Keratinocyte (primary cell): ENCODE results near the gene TENM4. TPM values are rescaled to one million over a fixed set of nuclear protein-coding genes. Genes with fewer than 3 reads are reported as not detected.

Experiments
- DNase-seq: peaks from one replicate; pipeline ENCODE4 v3.0.0-alpha.2; 2011; ENCODE audit warnings: low read depth, missing footprints, low spot score
- FAIRE-seq: peaks from 2 replicates; lab custom pipeline; 2011; peaks lifted over from hg19 to GRCh38; lab: Jason Lieb, UNC
- H2AFZ ChIP-seq: 2 replicates; pipeline ENCODE4 v1.6.0; 2012; ENCODE audit warnings: low read length, control low read depth, inconsistent platforms; ENCODE audit not compliant: control insufficient read depth
- H3K27ac ChIP-seq: 2 replicates; pipeline ENCODE4 v1.5.1; 2011; ENCODE audit warnings: low read length; ENCODE audit not compliant: control insufficient read depth, insufficient read depth
- H3K27me3 ChIP-seq: 3 replicates; pipeline ENCODE4 v1.6.0; 2011; ENCODE audit warnings: low read length; ENCODE audit not compliant: control insufficient read depth, insufficient read depth; ENCODE audit errors: extremely low read depth
- H3K36me3 ChIP-seq, 2 experiments: 2 replicates in 1 of 2; 3 replicates in 1 of 2; pipeline ENCODE4 v1.5.1; 2011; ENCODE audit warnings: low read length in 2 of 2, mild to moderate bottlenecking in 1 of 2; ENCODE audit not compliant: control insufficient read depth in 2 of 2, insufficient read depth in 2 of 2; ENCODE audit errors: extremely low read depth in 1 of 2
- H3K4me1 ChIP-seq: 3 replicates; pipeline ENCODE4 v1.5.1; 2011; ENCODE audit warnings: low read length; ENCODE audit not compliant: control insufficient read depth, insufficient read depth; ENCODE audit errors: extremely low read depth
- H3K4me2 ChIP-seq: 3 replicates; pipeline ENCODE4 v1.6.0; 2011; ENCODE audit warnings: low read depth, low read length; ENCODE audit not compliant: control insufficient read depth, insufficient read depth; ENCODE audit errors: extremely low read depth
- H3K4me3 ChIP-seq, 3 experiments: fragments of 200-600 bp in 1 of 3; sonication (generic) in 1 of 3; 2 replicates in 2 of 3; 3 replicates in 1 of 3; pipeline ENCODE4 v1.5.1; 2011 to 2016; ENCODE audit warnings: low read length in 3 of 3, mild to moderate bottlenecking in 3 of 3, control low read depth in 2 of 3, inconsistent platforms in 1 of 3, low read depth in 1 of 3, mixed read lengths in 1 of 3, mixed run types in 1 of 3, moderate library complexity in 1 of 3; ENCODE audit not compliant: control insufficient read depth in 2 of 3, insufficient read depth in 2 of 3; ENCODE audit errors: extremely low read depth in 1 of 3
- H3K79me2 ChIP-seq: 2 replicates; pipeline ENCODE4 v1.6.0; 2012; ENCODE audit warnings: low read length; ENCODE audit not compliant: control insufficient read depth, insufficient read depth
- H3K9ac ChIP-seq: 3 replicates; pipeline ENCODE4 v1.6.0; 2011; ENCODE audit warnings: low read length; ENCODE audit not compliant: control insufficient read depth, insufficient read depth; ENCODE audit errors: extremely low read depth
- H3K9me1 ChIP-seq: 3 replicates; pipeline ENCODE4 v1.6.0; 2011; ENCODE audit warnings: low read length; ENCODE audit not compliant: control insufficient read depth, insufficient read depth; ENCODE audit errors: extremely low read depth
- H3K9me3 ChIP-seq: 2 replicates; pipeline ENCODE4 v1.5.1; 2012; ENCODE audit warnings: low read depth, low read length; ENCODE audit not compliant: control insufficient read depth
- H4K20me1 ChIP-seq: 3 replicates; pipeline ENCODE4 v1.6.0; 2011; ENCODE audit warnings: low read length; ENCODE audit not compliant: control insufficient read depth, insufficient read depth; ENCODE audit errors: extremely low read depth
- CTCF ChIP-seq, 3 experiments: IDR thresholded peaks in 1 of 3; conservative IDR thresholded peaks in 1 of 3; optimal IDR thresholded peaks in 1 of 3; 2 replicates in 2 of 3; 3 replicates in 1 of 3; pipeline versions ENCODE3 to v1.5.1; 2011; ENCODE audit warnings: low read length in 3 of 3, mild to moderate bottlenecking in 3 of 3, moderate library complexity in 2 of 3, control low read depth in 1 of 3, inconsistent platforms in 1 of 3; ENCODE audit not compliant: insufficient read depth in 2 of 3; ENCODE audit errors: extremely low read depth in 1 of 3
- EZH2 ChIP-seq: IDR thresholded peaks from one replicate; pipeline ENCODE4 v1.6.1; 2012; ENCODE audit warnings: inconsistent platforms, mild to moderate bottlenecking, low read length, moderate library complexity
- dilution Hi-C: fragments of 300-500 bp; cut with MboI; formaldehyde crosslinking; loops from one replicate; pipeline ENCODE4 v1.7.0; 2020; ENCODE audit warnings: low sequenced_read_pairs; ENCODE audit not compliant: extremely low pct_ligation_motif_present
- polyA plus RNA-seq, 5 experiments: library from polyadenylated mRNA; depleted of rRNA in 3 of 5; stranded (reverse) in 3 of 5; stranded (forward) in 1 of 5; unstranded in 1 of 5; fragments of >200 nt; gene quantifications; 1 replicate in 1 of 5; 2 replicates in 3 of 5; 3 replicates in 1 of 5; pipeline versions ENCODE4 v1.2.1 to v1.2.3, GENCODE V29; 2011 to 2012; ENCODE audit warnings: missing spikeins in 2 of 5, low read depth in 1 of 5, low replicate concordance in 1 of 5

Gene TENM4
- polyA plus RNA-seq, 1 donor (not counting 4 experiments of a cell fraction or from before 2014, with no cell fraction given), result 3.5 TPM

GRCh38 chr11:78767027-78767932, 673.5 kb downstream of the TENM4 start:
- Histone ChIP-seq H3K36me3 (peaks cover 3 to 6% of the 10 kb centered on the region in 2 experiments), H3K27me3 (no peaks in the 10 kb centered on the region), H3K4me3 (no peak overlapping the region), H3K9ac (no peak overlapping the region), H3K4me2 (no peak overlapping the region), H4K20me1 (no peaks in the 10 kb centered on the region), H3K79me2 (no peaks in the 10 kb centered on the region), H3K9me1 (no peaks in the 10 kb centered on the region), H3K4me1 (no peaks in the 10 kb centered on the region), H2AFZ (no peak overlapping the region), H3K27ac (no peak overlapping the region), H3K9me3 (no peaks in the 10 kb centered on the region)
- TF ChIP-seq EZH2, result no peak
- no peak for TF ChIP-seq CTCF (optimal IDR thresholded peaks at IDR 0.05 in 1 of 3, IDR thresholded peaks at IDR 0.05 in 1 of 3, conservative IDR thresholded peaks at IDR 0.05 in 1 of 3; ENCODE audit: extremely low read depth in 1 of 3, insufficient read depth in 2 of 3, low read length in 3 of 3)
- dilution Hi-C loops, result no loop called here
- DNase-seq (no peak), FAIRE-seq (no peak)

GRCh38 chr11:78764946-78765345, 675.9 kb downstream of the TENM4 start:
- H3K4me2 ChIP-seq, result no peak overlapping the region
- FAIRE-seq, result no peak
- H3K4me1 ChIP-seq, result no peaks in the 10 kb centered on the region
- no peak for DNase-seq
- no peaks in the 10 kb centered on the region for H3K79me2 ChIP-seq
- H4K20me1 ChIP-seq, result no peaks in the 10 kb centered on the region
- H2AFZ ChIP-seq, result no peak overlapping the region
- H3K36me3 ChIP-seq, result peaks cover 3 to 6% of the 10 kb centered on the region in 2 experiments
- H3K4me3 ChIP-seq, result no peak overlapping the region
- H3K9me3 ChIP-seq, result no peaks in the 10 kb centered on the region
- H3K27ac ChIP-seq, result no peak overlapping the region
- no peak overlapping the region for H3K9ac ChIP-seq
- H3K27me3 ChIP-seq, result no peaks in the 10 kb centered on the region
- TF ChIP-seq EZH2 (no peak), CTCF (optimal IDR thresholded peaks at IDR 0.05 in 1 of 3, IDR thresholded peaks at IDR 0.05 in 1 of 3, conservative IDR thresholded peaks at IDR 0.05 in 1 of 3; ENCODE audit: extremely low read depth in 1 of 3, insufficient read depth in 2 of 3, low read length in 3 of 3) (no peak)
- dilution Hi-C loops, result no loop called here
- no peaks in the 10 kb centered on the region for H3K9me1 ChIP-seq
